Dendritic cell treated with granulocyte-macrophage colony-stimulating factor and Interleukin-4, amounts not matched to agents 40 ng/mL and 50 ng/mL, for 4 days (primary cell): ENCODE data around the gene TMCO1.
"Not testable (repeated sequence)": the region's sequence is repeated elsewhere in the genome, so short reads cannot be mapped to it uniquely, and the experiment has no call there.

Experiments used
- H3K27ac Mint-ChIP-seq: one replicate; pipeline ENCODE4 v1.8.0; 2022; ENCODE audit warnings: mild to moderate bottlenecking, mixed read lengths
- H3K27me3 Mint-ChIP-seq: one replicate; pipeline ENCODE4 v1.8.0; 2022; ENCODE audit warnings: mild to moderate bottlenecking, mixed read lengths
- H3K36me3 Mint-ChIP-seq: one replicate; pipeline ENCODE4 v1.8.0; 2022; ENCODE audit warnings: low read depth, mixed read lengths
- H3K4me1 Mint-ChIP-seq: one replicate; pipeline ENCODE4 v1.8.0; 2022; ENCODE audit warnings: low read depth, mixed read lengths
- H3K4me3 Mint-ChIP-seq: one replicate; pipeline ENCODE4 v1.8.0; 2022; ENCODE audit warnings: mild to moderate bottlenecking, moderate library complexity, mixed read lengths
- H3K9me3 Mint-ChIP-seq: one replicate; pipeline ENCODE4 v1.8.0; 2022; ENCODE audit warnings: mixed read lengths
- intact Hi-C: fragments of 100-400 bp; cut with micrococcal nuclease; formaldehyde crosslinking; loops from one replicate; pipeline ENCODE4 v1.15.0; 2022

The TMCO1 gene, protein sequence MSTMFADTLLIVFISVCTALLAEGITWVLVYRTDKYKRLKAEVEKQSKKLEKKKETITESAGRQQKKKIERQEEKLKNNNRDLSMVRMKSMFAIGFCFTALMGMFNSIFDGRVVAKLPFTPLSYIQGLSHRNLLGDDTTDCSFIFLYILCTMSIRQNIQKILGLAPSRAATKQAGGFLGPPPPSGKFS

DNA sequence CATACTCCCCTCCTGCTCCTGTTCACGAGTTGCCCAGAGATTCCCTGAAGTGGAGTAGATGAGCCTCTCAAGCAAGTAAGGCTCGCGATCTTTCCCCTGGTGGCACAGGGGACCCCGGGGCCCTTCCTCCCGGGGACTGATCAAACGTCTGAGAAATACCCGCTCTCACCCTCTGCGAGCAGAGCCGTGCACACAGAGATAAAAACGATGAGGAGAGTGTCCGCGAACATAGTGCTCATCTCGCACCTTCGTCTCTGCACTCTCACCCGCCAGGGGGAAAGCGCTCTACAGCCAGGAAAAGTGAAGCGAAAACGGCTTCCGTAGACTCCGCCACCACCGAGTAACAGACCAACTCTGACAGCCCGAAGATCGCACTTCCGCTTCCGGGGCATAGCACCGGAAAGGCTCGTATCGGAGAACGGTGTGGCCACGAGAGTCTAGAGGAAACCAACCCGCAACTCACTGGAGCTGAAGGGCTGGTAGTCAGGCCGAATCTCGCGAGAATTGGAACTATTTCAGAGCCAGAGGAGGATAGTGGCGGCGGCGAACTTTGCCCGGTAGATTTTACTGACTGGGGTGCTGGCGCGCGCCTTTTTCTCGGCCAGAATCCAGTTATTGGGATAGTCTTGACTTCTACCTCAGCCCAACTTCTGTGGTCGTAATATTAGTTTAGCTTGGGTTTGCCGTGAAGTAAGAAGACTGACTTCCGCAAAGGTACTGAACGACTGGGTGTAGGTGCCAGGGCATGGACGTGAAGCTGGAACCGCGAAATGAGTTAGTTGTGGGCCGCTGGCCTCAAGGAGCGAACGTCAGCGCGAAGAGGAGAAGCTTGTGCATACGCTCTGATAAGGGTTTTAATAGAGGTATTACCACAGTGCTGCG is at the start of gene TMCO1:
Gene TMCO1 (minus strand): TSS at position 356 of the 882 bp plus-strand sequence. CDS start 117 bp downstream, at position 239.
- intact Hi-C loops: loop anchor here (1.0 to 2.0 kb wide), 6 partner anchors 58 to 170 kb away; partner anchors contain the start of genes ALDH9A1 and UCK2
- Mint-ChIP-seq H3K27ac (peak within 1 kb of the TSS; percentile 98), H3K9me3 (no peaks in the 10 kb centered on the region), H3K27me3 (no peaks in the 10 kb centered on the region), H3K4me3 (peak within 1 kb of the TSS; percentile 97), H3K36me3 (peaks cover 59% of the 10 kb centered on the region), H3K4me1 (peaks cover 51% of the 10 kb centered on the region)

DNA sequence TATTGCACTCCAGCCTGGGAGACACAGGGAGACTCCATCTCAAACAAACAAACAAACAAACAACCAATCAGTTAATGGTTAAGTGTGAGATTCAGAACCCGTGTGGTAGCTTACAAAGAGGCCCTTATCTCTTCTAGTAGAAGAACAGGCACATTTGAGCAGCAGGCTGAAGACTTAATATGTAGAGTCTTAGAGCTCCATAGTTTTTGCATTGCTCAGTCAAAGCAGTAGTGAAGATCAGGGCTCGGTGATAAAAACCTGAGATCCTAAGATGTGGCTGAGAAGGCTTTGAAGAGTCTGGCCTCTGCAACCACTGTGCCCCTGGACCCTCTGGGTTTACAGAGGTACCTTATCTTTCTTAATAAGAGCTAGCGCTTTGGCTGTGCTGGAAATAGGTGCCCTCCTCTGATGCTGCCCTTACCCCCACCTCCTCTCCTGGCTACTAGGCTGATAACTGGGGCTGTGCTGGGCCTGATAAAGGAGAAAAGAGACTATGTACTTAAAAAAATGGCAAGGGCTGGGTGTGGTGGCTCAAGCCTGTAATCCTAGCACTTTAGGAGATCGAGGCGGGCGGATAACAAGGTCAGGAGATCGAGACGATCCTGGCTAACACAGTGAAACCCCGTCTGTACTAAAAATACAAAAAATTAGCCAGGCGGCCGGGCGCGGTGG is 48.3 kb upstream of the TMCO1 start:
- Mint-ChIP-seq H3K4me1 (no peaks in the 10 kb centered on the region), H3K4me3 (no peak overlapping the region), H3K27ac (no peak overlapping the region), H3K27me3 (no peaks in the 10 kb centered on the region), H3K36me3 (no peaks in the 10 kb centered on the region), H3K9me3 (no peaks in the 10 kb centered on the region)
- intact Hi-C loops: no loop called here

DNA sequence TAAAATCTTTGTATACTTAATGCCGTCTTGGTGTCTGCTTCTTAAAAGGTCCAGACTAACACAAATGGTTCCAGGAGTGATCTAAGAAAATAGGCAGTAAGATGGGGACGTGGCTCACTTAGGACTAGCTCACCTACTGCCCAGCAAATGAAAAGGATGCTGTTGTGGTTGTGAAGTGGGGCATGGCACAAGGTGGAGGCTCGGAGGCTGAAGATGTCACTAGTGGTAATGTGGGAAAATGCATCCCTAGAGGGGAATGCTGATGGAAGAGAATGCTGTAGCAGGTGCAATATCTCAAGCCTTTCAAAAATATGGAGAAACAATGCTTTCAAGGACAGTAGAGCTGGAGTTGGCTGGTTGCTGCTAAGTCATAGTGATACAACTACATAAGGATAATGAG is 47.5 kb upstream of the TMCO1 start:
- no peaks in the 10 kb centered on the region for H3K27me3 Mint-ChIP-seq
- no peaks in the 10 kb centered on the region for H3K4me1 Mint-ChIP-seq
- H3K36me3 Mint-ChIP-seq: no peaks in the 10 kb centered on the region
- H3K9me3 Mint-ChIP-seq: no peaks in the 10 kb centered on the region
- no peak overlapping the region for H3K27ac Mint-ChIP-seq
- intact Hi-C loops: no loop called here
- H3K4me3 Mint-ChIP-seq: no peak overlapping the region

DNA sequence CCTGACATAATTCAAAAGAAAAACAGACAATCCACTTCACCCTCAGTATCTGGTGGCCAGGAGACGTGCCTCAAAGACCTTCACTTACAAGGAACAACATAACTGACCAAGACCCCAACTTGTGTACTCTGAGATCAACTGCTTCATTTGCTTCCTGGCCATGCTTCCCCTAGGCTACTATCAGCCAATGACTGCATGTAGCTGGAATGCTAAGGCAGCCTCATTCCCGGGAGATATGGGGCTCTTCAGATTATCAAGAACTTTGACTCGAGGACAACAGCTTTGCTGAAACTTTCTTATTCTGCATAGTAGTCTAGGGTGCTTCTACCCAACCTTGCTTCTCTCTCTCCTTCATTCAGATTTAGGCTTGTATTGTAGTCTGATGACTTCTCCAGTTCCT is 47.1 kb upstream of the TMCO1 start:
- H3K27ac Mint-ChIP-seq: no peak overlapping the region
- no peaks in the 10 kb centered on the region for H3K27me3 Mint-ChIP-seq
- intact Hi-C loops: no loop called here
- no peak overlapping the region for H3K4me3 Mint-ChIP-seq
- H3K9me3 Mint-ChIP-seq: no peaks in the 10 kb centered on the region
- H3K36me3 Mint-ChIP-seq: no peaks in the 10 kb centered on the region
- no peaks in the 10 kb centered on the region for H3K4me1 Mint-ChIP-seq

DNA sequence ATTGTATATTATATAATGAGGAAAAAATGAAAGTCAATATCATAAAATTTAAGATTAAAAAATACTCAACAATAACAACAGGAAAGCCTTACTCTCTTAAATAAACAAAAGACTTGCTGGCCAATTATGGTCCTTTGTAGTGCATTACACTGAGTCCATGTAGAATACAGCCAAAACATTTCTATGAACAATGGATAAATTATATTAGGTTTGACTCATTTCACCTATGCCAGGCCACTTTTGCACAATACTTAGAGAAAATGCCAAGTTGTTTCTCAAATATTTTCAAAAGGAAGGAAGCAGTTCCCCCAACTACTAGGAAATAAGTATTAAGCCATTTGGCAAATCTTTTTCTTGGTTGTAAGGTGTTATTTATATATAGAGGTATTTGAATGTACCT is 38.9 kb upstream of the TMCO1 start:
- intact Hi-C loops: no loop called here
- no peak overlapping the region for H3K27ac Mint-ChIP-seq
- no peaks in the 10 kb centered on the region for H3K9me3 Mint-ChIP-seq
- H3K4me3 Mint-ChIP-seq: no peak overlapping the region
- no peaks in the 10 kb centered on the region for H3K4me1 Mint-ChIP-seq
- H3K27me3 Mint-ChIP-seq: no peaks in the 10 kb centered on the region
- no peaks in the 10 kb centered on the region for H3K36me3 Mint-ChIP-seq

DNA sequence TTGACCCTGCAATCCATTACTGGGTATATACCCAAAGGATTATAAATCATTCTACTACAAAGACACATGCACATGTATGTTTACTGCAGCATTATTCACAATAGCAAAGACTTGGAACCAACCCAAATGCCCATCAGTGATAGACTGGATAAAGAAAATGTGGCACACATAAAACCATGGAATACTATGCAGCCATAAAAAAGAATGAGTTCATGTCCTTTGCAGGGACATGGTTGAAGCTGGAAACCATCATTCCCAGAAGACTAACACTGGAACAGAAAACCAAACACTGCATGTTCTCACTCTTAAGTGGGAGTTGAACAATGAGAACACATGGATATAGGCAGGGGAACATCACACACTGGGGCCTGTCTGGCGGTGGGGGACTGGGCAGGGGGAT is 35.8 kb upstream of the TMCO1 start:
- H3K27ac Mint-ChIP-seq, intact Hi-C loops, H3K27me3 Mint-ChIP-seq, H3K4me3 Mint-ChIP-seq, H3K36me3 Mint-ChIP-seq, H3K4me1 Mint-ChIP-seq, H3K9me3 Mint-ChIP-seq: not testable (repeated sequence)

DNA sequence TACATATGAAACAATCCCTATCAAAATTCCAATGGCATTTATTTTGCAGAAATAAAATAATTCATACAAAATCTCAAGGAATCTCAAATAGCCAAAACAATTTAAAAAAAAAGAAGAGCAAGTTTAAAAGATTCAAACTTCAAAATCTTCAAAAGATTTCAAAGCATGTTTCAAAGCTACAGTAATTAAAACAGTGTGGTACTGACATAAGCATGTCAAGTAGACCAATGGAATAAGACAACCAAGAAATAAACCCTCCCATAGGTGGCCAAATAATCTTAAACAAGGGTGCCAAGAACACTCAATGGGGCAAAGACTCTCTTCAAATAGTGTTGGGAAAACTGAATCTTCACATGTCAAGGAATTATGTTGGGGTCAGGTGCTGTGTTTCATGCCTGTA is 30.7 kb upstream of the TMCO1 start:
- intact Hi-C loops: no loop called here
- Mint-ChIP-seq H3K4me3 (no peak overlapping the region), H3K27ac (no peak overlapping the region), H3K9me3 (peaks cover 5% of the 10 kb centered on the region), H3K4me1 (no peaks in the 10 kb centered on the region), H3K36me3 (no peaks in the 10 kb centered on the region), H3K27me3 (no peaks in the 10 kb centered on the region)

DNA sequence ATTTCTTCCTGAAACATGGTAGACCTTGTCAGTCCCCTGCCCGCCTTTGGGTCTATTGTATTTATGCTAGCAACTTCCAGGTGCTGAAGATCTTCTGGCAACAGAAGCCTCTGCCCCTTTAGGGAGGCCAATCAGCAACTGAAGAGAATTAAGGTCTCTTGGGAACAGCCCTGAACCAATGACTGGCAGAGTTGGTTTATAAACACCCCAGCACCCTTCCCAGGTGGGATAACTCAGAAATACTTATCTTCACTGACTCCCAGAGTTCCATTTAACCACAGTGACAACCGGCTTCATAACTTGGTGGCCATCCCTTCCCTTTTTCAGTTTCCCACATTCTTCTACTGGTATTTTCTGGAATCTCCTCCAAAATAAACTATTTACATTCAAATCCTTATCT is 27.2 kb upstream of the TMCO1 start:
- Mint-ChIP-seq H3K4me3 (no peak overlapping the region), H3K36me3 (no peaks in the 10 kb centered on the region), H3K9me3 (peaks cover 5% of the 10 kb centered on the region), H3K4me1 (no peaks in the 10 kb centered on the region), H3K27ac (no peak overlapping the region), H3K27me3 (peaks cover 1% of the 10 kb centered on the region)
- intact Hi-C loops: no loop called here

DNA sequence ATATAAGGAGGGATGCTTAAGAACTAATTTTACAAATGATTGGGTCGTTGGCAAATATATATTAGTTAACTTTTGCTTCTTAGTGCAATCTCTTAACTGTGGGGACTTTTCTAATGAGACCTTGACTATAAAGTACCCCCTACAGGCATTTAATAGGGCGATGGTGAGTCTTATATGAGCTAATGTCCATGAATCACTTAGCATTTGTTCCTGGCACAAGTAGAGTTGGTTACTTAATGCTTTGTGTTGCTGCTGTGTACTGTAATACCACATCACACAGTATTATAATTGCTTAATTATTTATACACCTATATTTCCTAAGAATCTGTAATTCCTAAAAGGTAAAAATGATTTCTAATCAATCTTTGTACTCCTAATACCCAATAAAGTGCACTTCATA is 25.3 kb upstream of the TMCO1 start:
- no peaks in the 10 kb centered on the region for H3K9me3 Mint-ChIP-seq
- H3K27me3 Mint-ChIP-seq: peaks cover 1% of the 10 kb centered on the region
- H3K4me3 Mint-ChIP-seq: no peak overlapping the region
- H3K36me3 Mint-ChIP-seq: no peaks in the 10 kb centered on the region
- no peak overlapping the region for H3K27ac Mint-ChIP-seq
- no peaks in the 10 kb centered on the region for H3K4me1 Mint-ChIP-seq
- intact Hi-C loops: no loop called here

DNA sequence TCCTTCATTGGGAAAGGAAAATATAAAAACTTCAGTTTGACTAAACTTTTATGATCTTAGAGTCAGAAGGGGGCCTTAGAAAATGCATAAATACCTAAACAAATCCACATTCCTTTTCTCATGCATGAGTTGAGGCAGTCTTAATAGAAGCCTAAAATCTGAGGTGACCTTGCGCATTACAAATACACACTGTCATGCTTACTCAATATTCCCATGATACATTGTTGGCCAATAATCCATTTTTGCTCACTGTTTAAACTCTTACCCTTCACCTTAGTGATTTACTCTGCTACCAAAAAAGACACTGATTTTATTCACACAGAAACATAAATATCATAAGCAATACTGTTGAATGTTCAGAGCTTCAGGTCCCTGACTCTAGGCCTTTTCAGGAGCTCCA is 19.1 kb upstream of the TMCO1 start:
- no peak overlapping the region for H3K4me3 Mint-ChIP-seq
- H3K27ac Mint-ChIP-seq: no peak overlapping the region
- intact Hi-C loops: no loop called here
- peaks cover 1% of the 10 kb centered on the region for H3K27me3 Mint-ChIP-seq
- no peaks in the 10 kb centered on the region for H3K4me1 Mint-ChIP-seq
- H3K9me3 Mint-ChIP-seq: peaks cover 12% of the 10 kb centered on the region
- no peaks in the 10 kb centered on the region for H3K36me3 Mint-ChIP-seq

DNA sequence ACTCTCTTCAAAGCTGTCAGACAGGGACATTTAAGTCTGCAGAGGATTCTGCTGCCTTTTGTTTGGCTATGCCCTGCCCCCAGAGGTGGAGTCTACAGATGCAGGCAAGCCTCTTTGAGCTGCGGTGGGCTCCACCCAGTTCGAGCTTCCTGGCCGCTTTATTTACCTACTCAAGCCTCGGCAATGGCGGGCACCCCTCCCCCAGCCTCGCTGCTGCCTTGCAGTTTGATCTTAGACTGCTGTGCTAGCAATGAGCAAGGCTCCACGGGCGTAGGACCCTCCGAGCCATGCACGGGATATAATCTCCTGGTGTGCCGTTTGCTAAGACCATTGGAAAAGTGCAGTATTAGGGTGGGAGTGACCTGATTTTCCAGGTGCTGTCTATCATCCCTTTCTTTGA is 14.9 kb upstream of the TMCO1 start:
- H3K9me3 Mint-ChIP-seq: peaks cover 12% of the 10 kb centered on the region

DNA sequence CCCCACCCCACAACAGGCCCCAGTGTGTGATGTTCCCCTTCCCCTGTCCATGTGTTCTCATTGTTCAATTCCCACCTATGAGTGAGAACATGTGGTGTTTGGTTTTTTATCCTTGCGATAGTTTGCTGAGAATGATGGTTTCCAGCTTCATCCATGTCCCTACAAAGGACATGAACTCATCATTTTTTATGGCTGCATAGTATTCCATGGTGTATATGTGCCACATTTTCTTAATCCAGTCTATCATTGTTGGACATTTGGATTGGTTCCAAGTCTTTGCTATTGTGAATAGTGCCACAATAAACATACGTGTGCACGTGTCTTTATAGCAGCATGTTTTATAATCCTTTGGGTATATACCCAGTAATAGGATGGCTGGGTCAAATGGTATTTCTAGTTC is 9.5 kb upstream of the TMCO1 start:
- H3K4me1 Mint-ChIP-seq, intact Hi-C loops, H3K27me3 Mint-ChIP-seq, H3K9me3 Mint-ChIP-seq, H3K4me3 Mint-ChIP-seq, H3K27ac Mint-ChIP-seq: not testable (repeated sequence)
- H3K36me3 Mint-ChIP-seq: peaks cover 13% of the 10 kb centered on the region

More for the DNA sequence above, 14.9 kb upstream of the TMCO1 start:
- H3K27me3 Mint-ChIP-seq, H3K4me3 Mint-ChIP-seq, H3K4me1 Mint-ChIP-seq, H3K27ac Mint-ChIP-seq, intact Hi-C loops, H3K36me3 Mint-ChIP-seq: not testable (repeated sequence)

DNA sequence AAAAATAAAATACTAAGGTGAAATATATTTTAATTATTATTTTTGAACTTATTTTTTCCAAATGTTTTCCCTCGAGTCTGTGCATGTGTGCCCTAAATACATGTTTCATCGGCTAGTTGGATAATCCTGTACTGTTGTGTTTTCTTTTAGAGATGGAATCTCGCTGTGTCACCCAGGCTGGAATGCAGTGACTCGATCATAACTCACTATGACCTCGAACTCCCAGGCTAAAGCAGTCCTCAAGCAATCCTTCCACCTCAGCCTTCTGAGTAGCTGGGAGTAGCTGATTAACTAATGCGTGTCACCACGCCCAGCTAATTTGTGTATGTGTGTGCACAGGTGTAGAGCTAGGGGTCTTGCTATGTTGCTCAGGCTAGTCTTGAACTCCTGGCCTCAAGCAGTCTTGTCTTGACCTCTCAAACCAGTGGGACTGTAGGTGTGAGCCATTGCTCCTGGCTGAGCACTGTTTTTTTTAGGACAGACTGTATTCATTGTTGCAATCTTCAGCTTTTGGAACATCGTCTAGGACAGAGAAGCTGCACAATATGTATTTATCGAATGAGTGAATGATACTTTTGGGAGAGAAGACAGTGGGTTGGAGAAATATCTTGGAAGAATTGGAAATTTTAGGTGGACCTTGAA is 4.8 kb upstream of the TMCO1 start:
- intact Hi-C loops: no loop called here
- H3K27ac Mint-ChIP-seq: no peak overlapping the region
- H3K4me3 Mint-ChIP-seq: no peak overlapping the region

DNA sequence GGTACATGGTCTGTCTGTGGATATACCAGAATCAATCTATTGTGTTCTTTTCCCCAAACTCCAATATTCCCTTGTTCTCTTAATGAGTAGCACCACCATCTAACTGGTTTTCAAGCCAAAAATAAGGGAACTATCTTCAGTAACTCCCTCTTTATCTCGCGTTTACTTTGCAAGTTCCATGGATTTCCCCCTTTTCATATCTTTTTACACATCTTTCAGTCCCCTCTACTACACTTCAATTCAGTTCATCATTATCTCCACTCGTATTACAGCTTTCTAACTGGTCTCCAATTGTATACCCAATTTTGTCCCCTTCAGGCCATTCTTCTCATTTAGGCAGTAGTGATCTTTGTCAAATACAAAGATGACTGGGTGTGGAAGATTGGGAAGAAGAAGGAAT is 4.1 kb upstream of the TMCO1 start:
- H3K4me1 Mint-ChIP-seq: peaks cover 19% of the 10 kb centered on the region
- intact Hi-C loops: no loop called here
- H3K36me3 Mint-ChIP-seq: peaks cover 31% of the 10 kb centered on the region
- no peak overlapping the region for H3K4me3 Mint-ChIP-seq
- H3K9me3 Mint-ChIP-seq: no peaks in the 10 kb centered on the region
- H3K27me3 Mint-ChIP-seq: peaks cover 3% of the 10 kb centered on the region
- H3K27ac Mint-ChIP-seq: no peak overlapping the region

More for the DNA sequence above, 4.8 kb upstream of the TMCO1 start:
- H3K9me3 Mint-ChIP-seq: no peaks in the 10 kb centered on the region
- peaks cover 24% of the 10 kb centered on the region for H3K36me3 Mint-ChIP-seq
- H3K27me3 Mint-ChIP-seq: peaks cover 3% of the 10 kb centered on the region
- H3K4me1 Mint-ChIP-seq: peaks cover 12% of the 10 kb centered on the region
